Stimulated activated naive CD8-positive, alpha-beta T cell treated with anti-CD3 and anti-CD28 coated beads, Interleukin-15, Interleukin-2, amounts not matched to agents 100 ng/mL and 50 ng/mL, for 24 hours (primary cell): ENCODE results near the gene RPL3.
A peak's percentile ranks its signal among the peaks of the same experiment; 100 is the strongest.

Experiments
- H3K27ac Mint-ChIP-seq: one replicate; pipeline ENCODE4 v1.8.0; 2021; ENCODE audit warnings: mild to moderate bottlenecking, mixed read lengths
- H3K27me3 Mint-ChIP-seq: one replicate; pipeline ENCODE4 v1.8.0; 2021; ENCODE audit warnings: mixed read lengths
- H3K36me3 Mint-ChIP-seq: one replicate; pipeline ENCODE4 v1.8.0; 2021; ENCODE audit warnings: low read depth, mixed read lengths
- H3K4me1 Mint-ChIP-seq: one replicate; pipeline ENCODE4 v1.8.0; 2021; ENCODE audit warnings: low read depth, mixed read lengths
- H3K4me3 Mint-ChIP-seq: one replicate; pipeline ENCODE4 v1.8.0; 2021; ENCODE audit warnings: mild to moderate bottlenecking, mixed read lengths
- H3K9me3 Mint-ChIP-seq: one replicate; pipeline ENCODE4 v1.8.0; 2021; ENCODE audit warnings: mixed read lengths

Gene RPL3

DNA sequence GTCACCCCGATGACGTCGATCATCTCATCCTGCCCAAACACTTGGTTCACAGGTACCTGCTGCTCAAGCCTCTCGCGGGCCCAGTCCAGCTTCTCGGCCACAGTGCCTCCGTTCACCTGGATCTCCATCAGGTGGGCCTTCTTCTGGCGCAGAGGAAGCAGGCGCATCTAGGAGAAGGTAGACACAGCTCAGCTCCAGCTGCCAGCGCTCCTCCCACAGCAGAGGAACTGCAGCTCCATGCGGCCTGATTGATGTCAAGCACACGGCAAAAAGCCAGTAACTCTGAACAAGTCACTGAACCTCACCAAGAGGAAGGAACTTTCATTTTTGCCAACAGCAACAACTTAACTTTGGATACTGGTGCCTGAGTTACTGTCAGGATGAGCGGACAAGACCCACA lies 4.0 kb downstream of the RPL3 start:
- Mint-ChIP-seq H3K36me3 (peaks cover 85% of the 10 kb centered on the region), H3K27ac (peak overlapping the region; percentile 100), H3K4me1 (peaks cover 66% of the 10 kb centered on the region), H3K27me3 (peaks cover 4% of the 10 kb centered on the region), H3K4me3 (peak overlapping the region; percentile 99), H3K9me3 (no peaks in the 10 kb centered on the region)

DNA sequence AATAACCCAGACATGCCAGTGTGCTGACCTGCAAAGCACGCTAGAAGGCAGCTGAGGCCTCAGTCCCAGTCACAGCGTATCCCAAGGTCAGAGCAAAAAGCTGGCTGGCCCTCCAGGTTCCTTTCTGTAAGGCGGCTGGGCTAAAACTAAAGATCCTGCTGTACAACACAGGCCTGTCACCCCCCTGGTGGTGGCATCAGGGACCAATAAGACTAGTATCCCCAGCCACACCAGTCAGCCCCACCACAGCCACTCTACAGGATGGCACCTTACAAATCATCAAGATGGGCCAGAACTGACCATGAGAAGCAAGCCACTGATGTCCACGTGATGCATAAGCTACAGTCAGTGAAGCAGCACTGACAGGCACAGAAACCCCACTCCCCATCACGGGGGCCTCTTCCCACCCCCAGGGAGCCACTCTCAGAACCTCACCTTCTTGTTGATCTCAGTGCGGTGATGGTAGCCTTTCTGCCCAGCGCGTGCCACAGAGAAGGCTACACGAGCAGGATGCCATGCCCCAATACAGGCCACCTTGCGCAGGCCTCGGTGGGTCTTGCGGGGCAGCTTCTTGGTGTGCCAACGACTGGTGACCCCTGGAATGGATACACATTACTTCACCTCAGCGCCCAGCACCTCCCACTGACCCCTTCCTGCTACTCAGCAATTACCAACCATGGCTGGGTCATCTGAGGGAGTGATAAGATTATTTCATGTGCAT lies 5.0 kb downstream of the RPL3 start:
- peaks cover 62% of the 10 kb centered on the region for H3K4me1 Mint-ChIP-seq
- H3K36me3 Mint-ChIP-seq, result peaks cover 81% of the 10 kb centered on the region
- H3K27ac Mint-ChIP-seq, result peak overlapping the region; percentile 100
- no peaks in the 10 kb centered on the region for H3K9me3 Mint-ChIP-seq
- H3K27me3 Mint-ChIP-seq, result peaks cover under 1% of the 10 kb centered on the region
- H3K4me3 Mint-ChIP-seq, result peak overlapping the region; percentile 99

DNA sequence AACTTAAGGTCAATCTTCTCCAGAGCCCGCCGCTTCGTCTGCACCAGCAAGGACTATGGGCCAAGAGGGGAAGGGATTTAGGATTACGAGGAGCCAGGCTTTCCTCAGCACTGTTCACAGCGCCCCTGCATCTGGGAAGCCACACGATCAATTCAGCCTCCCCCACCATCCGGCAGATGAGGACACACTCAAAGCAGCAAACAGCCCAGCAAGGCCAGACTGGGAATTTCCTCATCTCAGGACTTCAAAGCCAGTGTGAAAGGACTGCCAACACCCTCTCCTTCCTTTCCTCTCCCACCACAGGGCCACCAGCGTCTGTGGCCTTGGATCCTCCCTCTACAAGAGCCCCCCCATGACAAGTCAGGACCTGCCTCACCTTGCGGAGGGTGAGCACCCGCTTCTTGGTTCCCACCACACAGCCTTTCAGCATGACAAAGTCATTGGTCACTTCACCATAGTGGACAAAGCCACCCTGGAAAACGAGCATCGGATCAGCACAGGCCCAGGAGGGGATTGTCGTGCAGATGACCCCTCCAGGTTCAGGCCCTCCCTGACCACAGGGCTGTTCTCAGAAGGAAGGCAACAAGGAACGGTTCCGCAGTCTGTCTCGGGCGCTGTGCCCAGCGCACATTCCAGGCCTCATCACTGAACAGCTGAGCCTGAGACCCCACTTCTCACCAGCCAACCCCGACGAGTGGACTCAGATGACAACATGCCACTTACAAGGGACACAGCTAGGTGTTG lies 6.0 kb downstream of the RPL3 start:
- H3K36me3 Mint-ChIP-seq, result peaks cover 71% of the 10 kb centered on the region
- peak overlapping the region; percentile 60 for H3K27ac Mint-ChIP-seq
- H3K4me3 Mint-ChIP-seq, result peak overlapping the region; percentile 49
- H3K27me3 Mint-ChIP-seq, result no peaks in the 10 kb centered on the region
- H3K4me1 Mint-ChIP-seq, result peaks cover 60% of the 10 kb centered on the region
- no peaks in the 10 kb centered on the region for H3K9me3 Mint-ChIP-seq

DNA sequence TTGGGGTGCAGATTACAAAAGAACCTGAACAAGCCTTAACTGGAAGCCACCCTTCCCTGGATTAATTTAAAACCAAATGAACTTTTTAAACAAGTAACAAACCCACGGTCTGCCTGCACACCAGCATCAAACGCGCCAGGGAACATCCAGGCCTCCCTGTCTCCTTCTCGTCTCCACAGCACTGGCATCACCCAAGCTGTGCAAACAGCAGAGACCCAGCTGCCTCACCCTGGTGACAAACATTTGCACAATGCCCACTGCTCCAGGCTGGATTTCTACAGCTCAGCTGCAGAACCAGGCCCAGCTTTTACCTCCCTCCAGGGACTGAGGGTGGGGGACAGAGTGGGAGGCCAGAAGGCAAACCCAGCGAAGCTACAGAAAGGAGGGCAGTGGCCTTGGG lies 7.0 kb downstream of the RPL3 start:
- H3K27me3 Mint-ChIP-seq, result no peaks in the 10 kb centered on the region
- H3K27ac Mint-ChIP-seq, result peak overlapping the region; percentile 61
- no peaks in the 10 kb centered on the region for H3K9me3 Mint-ChIP-seq
- peak overlapping the region; percentile 32 for H3K4me3 Mint-ChIP-seq
- H3K4me1 Mint-ChIP-seq, result peaks cover 52% of the 10 kb centered on the region
- H3K36me3 Mint-ChIP-seq, result peaks cover 61% of the 10 kb centered on the region

DNA sequence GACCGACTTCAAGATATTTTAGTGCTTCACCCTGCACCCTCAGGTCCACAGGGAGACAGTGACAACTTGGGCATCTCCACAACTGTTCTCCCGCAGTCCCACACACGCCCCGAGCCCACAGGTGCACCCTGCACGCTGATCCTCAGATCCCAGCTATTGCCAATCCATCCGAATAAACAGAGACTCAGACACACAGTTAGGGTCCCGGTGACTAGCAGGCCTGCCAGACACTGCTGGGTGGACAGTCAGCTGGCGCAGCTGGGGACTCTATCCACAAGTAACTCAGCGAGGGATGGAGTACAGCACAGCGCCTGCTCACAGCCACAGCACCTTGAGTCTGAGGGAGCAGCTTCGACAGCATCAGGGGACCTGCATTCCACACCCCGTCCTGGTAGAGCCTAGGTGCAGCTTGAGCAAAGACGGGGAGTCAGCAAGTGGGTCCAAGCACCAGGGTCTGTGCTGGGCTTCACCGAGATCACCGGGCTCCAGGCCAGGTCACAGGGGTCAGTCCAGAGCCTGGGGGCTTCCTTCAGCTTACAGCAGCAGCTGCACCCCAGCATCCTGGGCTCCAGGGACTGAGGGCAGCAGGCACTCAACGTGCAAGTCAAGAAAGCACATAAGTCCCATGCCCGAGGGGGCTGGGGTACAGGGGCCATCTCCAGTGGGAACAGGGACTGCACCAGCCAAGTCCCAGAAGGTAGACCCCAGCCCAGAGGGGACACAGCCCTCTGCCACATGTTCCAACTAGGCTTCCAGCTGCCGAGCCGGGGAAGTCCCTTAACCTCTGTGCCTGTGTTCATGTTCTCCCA lies 7.6 kb downstream of the RPL3 start:
- Mint-ChIP-seq H3K4me3 (peak overlapping the region; percentile 54), H3K4me1 (peaks cover 45% of the 10 kb centered on the region), H3K36me3 (peaks cover 55% of the 10 kb centered on the region), H3K27me3 (no peaks in the 10 kb centered on the region), H3K9me3 (no peaks in the 10 kb centered on the region), H3K27ac (peak overlapping the region; percentile 61)

DNA sequence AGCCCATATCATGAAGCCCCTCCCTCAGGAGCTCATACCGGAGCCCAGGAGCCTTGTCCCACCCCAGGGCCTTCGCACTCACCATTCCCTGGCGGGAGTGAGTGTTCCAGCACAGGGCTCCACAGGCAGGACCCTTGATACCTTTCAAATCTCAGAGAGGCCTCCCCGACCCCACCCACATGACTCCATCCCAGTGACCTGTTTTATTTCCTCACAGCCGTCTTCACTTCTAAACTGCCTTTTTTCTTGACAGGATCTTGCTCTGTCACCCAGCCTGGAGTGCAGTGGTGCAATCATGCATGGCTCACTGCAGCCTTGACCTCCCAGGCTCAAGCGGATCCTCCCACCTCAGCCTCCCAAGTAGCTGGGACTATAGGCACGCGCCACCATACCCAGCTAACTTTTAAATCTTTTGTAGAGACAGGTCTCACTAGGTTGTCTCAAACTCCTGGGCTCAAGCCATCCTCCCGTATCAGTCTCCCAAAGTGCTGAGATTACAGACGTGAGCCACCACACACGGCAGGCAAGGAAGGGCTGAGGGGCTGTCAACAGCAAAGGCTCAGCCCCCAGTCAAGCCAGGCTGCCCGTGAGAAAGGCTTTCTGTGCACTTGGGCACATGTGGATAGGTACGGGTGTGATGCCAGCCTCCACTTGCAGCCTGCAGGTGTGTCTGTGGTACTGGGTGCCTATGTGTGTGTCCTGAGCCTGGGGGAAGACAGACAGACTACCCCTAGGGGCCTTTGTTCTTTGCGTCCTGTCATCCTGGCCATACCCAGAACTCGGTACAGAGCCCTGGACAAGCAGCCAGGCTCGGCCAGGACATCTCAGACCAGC lies 9.3 kb downstream of the RPL3 start:
- Mint-ChIP-seq H3K4me1 (peaks cover 29% of the 10 kb centered on the region), H3K9me3 (no peaks in the 10 kb centered on the region), H3K27ac (peak overlapping the region; percentile 26), H3K36me3 (peaks cover 38% of the 10 kb centered on the region), H3K27me3 (no peaks in the 10 kb centered on the region), H3K4me3 (no peak overlapping the region)

DNA sequence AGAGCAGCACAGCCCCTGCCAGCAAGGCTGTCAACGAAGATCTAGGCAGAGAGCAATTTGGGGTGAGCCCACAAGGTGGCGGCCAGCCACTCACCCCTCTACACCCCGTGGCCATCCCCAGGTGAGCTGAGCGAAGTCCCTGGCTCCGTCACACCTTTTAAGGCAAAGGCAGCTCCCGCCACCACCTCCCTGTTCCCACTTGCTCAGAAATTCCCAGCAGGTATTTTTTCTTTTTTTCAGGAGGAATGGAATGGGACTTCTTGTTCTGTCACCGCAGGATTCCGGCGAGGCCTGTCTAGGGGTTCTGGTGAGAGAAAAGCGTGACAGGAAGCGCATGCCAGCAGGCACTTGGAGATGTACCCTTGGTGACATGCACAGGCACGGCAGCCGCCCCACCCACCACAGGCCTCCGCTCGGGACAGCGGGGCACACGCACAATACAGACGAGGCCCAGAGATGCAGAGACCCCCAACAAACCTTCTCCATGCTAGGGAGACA lies 10.0 kb downstream of the RPL3 start:
- Mint-ChIP-seq H3K27ac (no peak overlapping the region), H3K36me3 (peaks cover 31% of the 10 kb centered on the region), H3K4me3 (no peak overlapping the region), H3K4me1 (peaks cover 23% of the 10 kb centered on the region), H3K27me3 (no peaks in the 10 kb centered on the region), H3K9me3 (no peaks in the 10 kb centered on the region)

DNA sequence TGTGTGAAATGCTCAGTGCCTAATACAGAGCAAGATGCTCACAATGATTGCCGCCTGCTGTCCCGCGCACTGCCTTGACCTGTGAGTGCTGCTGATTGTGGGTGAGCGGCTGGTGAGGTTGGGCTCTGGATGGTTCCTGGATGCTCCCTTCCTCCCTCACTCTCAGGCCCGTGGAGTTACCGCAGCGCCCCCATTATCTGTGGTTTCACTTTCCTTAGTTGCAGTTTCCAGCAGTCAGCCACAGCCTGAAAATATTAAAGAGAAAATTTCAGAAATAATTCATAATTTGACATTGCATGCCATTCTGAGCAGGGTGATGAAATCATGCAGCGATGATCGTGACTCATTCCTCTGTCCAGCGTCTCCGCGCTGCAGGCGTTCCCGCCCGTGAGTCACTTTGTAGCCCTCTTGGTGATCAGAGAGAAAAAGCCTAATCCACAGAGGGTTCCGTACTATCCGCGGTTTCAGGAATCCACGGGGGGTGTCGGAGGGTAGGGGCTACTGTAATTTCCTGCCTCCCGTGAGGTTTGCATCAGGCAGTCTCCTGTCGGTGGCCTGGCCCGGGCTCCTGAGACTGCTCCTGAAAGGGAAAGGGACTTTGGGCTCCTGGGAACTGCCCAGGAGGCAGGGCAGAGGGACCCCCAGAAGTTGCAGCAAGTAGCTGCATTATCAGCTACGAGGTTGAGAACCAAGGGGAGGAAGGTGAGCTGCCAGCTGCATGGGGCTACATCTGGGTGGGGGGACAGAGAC lies 10.6 kb downstream of the RPL3 start:
- peaks cover 19% of the 10 kb centered on the region for H3K4me1 Mint-ChIP-seq
- H3K27me3 Mint-ChIP-seq, result no peaks in the 10 kb centered on the region
- H3K9me3 Mint-ChIP-seq, result no peaks in the 10 kb centered on the region
- peaks cover 25% of the 10 kb centered on the region for H3K36me3 Mint-ChIP-seq
- H3K4me3 Mint-ChIP-seq, result no peak overlapping the region
- H3K27ac Mint-ChIP-seq, result no peak overlapping the region

DNA sequence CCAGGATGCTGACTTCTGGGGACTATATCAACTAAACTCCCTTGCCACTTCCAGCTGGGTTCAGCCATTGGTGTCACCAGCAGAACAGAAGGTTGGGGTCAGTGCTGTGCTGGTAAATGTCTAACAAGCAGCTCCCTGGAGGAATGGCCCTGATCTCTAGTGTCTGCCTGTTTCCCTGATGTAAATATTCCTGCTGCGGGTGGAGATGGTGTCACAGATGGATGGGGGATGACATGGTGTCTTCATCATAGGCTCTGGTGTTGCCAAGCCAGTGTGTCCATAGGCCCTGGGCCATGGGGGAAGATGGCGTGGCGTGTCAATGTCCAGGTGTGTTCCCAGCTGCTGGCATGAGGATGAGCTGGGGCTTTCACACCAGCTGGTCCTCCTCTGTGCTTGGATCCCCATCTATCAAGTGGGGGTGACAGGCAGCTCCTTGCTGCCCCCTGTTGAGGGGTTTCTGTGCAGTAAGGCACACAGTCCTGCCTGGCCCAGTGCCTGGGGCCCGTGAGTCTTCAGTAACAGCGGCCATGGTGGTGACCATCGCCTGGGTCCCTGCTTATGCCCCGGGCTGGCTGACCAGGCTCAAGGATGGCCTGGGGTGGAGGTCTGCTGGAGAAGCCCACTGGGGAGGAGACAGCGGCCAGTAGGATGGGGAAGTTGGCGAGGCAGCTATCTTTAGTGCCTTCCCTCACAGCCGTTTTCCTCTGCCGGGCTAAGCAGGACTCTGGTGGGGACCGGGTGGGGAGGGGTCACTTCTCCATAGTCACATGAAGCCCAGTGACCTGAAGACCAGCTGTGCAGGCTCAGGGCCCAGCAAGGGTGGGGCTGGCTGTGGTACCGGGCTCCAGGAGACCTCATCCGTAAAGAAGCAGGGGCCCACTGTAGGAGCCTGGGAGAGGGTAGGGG lies 12.7 kb downstream of the RPL3 start:
- no peak overlapping the region for H3K27ac Mint-ChIP-seq
- peaks cover 4% of the 10 kb centered on the region for H3K36me3 Mint-ChIP-seq

DNA sequence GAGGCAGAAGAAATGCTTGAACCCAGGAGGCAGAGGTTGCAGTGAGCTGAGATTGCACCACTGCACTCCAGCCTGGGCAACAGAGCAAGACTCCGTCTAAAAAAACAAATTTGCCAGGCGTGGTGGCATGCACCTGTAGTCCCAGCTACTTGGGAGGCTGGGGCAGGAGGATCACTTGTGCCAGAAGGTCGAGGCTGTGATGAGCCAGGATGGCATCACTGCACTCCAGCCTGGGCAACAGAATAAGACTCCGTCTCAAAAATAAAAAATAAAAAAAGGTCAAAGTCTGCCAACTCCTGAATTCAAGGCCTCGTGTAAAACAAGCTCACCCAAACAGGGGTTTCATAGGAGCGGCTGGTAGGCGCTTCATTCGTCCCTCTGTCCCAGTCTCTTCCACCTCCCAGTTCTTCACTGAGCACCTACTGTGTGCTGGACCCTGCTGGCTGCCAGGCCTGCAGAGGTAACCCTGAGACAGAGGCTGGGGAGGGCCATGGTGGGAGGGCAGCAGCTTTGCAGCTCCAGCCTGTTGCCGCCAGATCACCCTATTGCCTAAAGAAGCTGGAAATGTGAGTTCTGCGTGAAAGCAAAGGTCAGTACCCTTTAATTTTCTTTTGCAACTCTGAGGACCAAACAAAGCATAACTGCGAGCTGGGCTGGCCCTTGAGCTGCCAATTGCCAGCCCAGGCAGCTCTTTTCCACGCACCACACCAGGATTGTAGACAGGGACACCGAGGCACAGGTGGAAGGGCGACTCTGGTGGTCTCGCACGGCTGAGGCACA lies 15.3 kb downstream of the RPL3 start:
- no peaks in the 10 kb centered on the region for H3K36me3 Mint-ChIP-seq
- peaks cover 17% of the 10 kb centered on the region for H3K27me3 Mint-ChIP-seq
- no peak overlapping the region for H3K4me3 Mint-ChIP-seq
- H3K4me1 Mint-ChIP-seq, result peaks cover 15% of the 10 kb centered on the region
- H3K9me3 Mint-ChIP-seq, result no peaks in the 10 kb centered on the region
- H3K27ac Mint-ChIP-seq, result no peak overlapping the region

More for the DNA sequence above, 12.7 kb downstream of the RPL3 start:
- Mint-ChIP-seq H3K4me1 (peaks cover 12% of the 10 kb centered on the region), H3K27me3 (no peaks in the 10 kb centered on the region), H3K9me3 (no peaks in the 10 kb centered on the region), H3K4me3 (no peak overlapping the region)

DNA sequence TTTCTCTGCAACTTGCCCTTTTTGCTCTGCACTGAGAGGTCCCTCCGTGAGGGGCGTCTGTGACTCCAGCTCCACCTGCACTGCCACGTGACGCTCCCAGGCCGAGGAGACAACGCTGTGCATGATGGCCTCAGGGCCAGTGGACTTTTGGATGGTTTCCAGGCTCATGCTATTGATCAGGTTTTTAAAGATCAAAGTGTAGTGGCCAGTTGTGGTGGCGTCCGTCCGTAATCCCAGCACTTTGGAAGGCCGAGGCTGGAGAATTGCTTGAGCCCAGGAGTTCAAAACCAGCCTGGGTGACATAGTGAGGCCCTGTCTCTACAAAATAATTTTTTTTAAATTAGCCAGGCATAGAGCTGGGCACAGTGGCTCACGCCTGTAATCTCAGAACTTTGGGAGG lies 16.1 kb downstream of the RPL3 start:
- Mint-ChIP-seq H3K27ac (no peak overlapping the region), H3K36me3 (no peaks in the 10 kb centered on the region), H3K9me3 (no peaks in the 10 kb centered on the region), H3K27me3 (peaks cover 17% of the 10 kb centered on the region), H3K4me1 (peaks cover 9% of the 10 kb centered on the region), H3K4me3 (no peak overlapping the region)

DNA sequence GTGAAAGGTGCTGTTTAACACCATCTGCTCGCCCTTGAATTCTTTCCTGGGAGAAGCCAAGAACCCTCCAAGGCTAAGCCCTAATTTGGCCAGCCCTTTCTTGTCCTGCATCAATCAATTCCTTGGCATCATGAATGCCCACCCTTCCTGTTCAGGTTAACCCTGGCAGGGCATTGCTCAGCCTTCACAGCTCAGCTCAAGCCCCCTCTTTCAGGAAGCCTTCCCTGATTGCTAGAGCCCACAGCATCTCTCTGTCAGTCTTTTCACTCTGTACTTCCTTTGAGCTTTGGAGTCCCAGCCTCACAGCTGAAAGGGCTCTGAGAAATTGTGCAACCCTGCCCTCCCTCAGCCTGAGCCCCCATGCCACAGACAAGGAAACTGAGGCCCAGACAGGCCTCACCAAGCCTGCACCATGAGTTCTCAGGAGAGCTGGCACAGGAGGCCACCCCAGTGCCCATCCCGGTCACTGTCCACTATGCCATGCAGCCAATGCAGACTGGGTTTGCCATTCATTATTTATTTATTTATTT lies 16.9 kb downstream of the RPL3 start:
- Mint-ChIP-seq H3K4me3 (no peak overlapping the region), H3K36me3 (no peaks in the 10 kb centered on the region), H3K27ac (no peak overlapping the region), H3K9me3 (no peaks in the 10 kb centered on the region), H3K27me3 (peaks cover 23% of the 10 kb centered on the region), H3K4me1 (peaks cover 9% of the 10 kb centered on the region)
